GM12878 (cell line): ENCODE data around the gene PIGQ. TPM values are rescaled to one million over a fixed set of nuclear protein-coding genes. Genes with fewer than 3 reads are reported as not detected.

Experiments used
- ATAC-seq: fragments of 200-7000 bp; cut with Tn5 transposase; 3 replicates; pipeline ENCODE4 v1.9.1; 2020; ENCODE audit warnings: mild to moderate bottlenecking, moderate library complexity
- BruUV-seq: library from RNA; stranded (reverse); fragments of 400-500 nt; replicated peaks from 2 replicates; lab custom pipeline; 2021; lab: Mats Ljungman, UMichigan
- CTCF ChIA-PET: fragments of 300-600 bp; sonication (Branson Sonifier 250); formaldehyde crosslinking; extraction: SDS; loops from one replicate; lab custom pipeline; 2021; ENCODE audit warnings: inconsistent platforms; lab: Yijun Ruan, JAX
- POLR2A ChIA-PET: fragments of 350-600 bp; formaldehyde crosslinking; extraction: SDS; loops from one replicate; lab custom pipeline; 2021; ENCODE audit warnings: inconsistent platforms; lab: Charles Lee
- RAD21 ChIA-PET: fragments of 300-600 bp; sonication (Branson Sonifier 250); formaldehyde crosslinking; loops from one replicate; lab custom pipeline; 2023; ENCODE audit warnings: antibody characterized with exemption; ENCODE audit not compliant: unreplicated experiment; lab: Charles Lee
- SMC1A ChIA-PET: fragments of 300-600 bp; sonication (Branson Sonifier 250); formaldehyde crosslinking; loops from one replicate; lab custom pipeline; 2023; ENCODE audit not compliant: unreplicated experiment, uncharacterized antibody; lab: Charles Lee
- DNase-seq: peaks from one replicate; pipeline ENCODE4 v3.0.0-alpha.2; 2011; ENCODE audit warnings: low read depth, low spot score
- FAIRE-seq: peaks from 3 replicates; lab custom pipeline; 2011; peaks lifted over from hg19 to GRCh38; lab: Jason Lieb, UNC
- H2AFZ ChIP-seq: 2 replicates; pipeline ENCODE4 v1.6.0; 2011; ENCODE audit warnings: low read depth, low read length, control low read depth; ENCODE audit not compliant: control insufficient read depth
- H3K27ac ChIP-seq: 2 replicates; pipeline ENCODE4 v1.5.1; 2011; ENCODE audit warnings: control low read depth; ENCODE audit not compliant: control insufficient read depth, insufficient read depth
- H3K27me3 ChIP-seq, 2 experiments: replicated peaks in 1 of 2; 2 replicates each; pipeline versions ENCODE4 v1.6.0 to v1.6.1; 2011; ENCODE audit warnings: low read length in 1 of 2; ENCODE audit not compliant: control insufficient read depth in 2 of 2, insufficient read depth in 2 of 2
- H3K36me3 ChIP-seq, 2 experiments: 2 replicates each; pipeline ENCODE4 v1.5.1; 2011; ENCODE audit warnings: low read length in 1 of 2; ENCODE audit not compliant: control insufficient read depth in 2 of 2, insufficient read depth in 2 of 2
- H3K4me1 ChIP-seq: 2 replicates; pipeline ENCODE4 v1.6.1; 2011; ENCODE audit warnings: mild to moderate bottlenecking, low read length, moderate library complexity, mixed read lengths; ENCODE audit not compliant: control insufficient read depth, insufficient read depth
- H3K4me2 ChIP-seq: 2 replicates; pipeline ENCODE4 v1.6.0; 2011; ENCODE audit warnings: control low read depth; ENCODE audit not compliant: control insufficient read depth, insufficient read depth
- H3K4me3 ChIP-seq: fragments of 200-600 bp; sonication (generic); 2 replicates; pipeline ENCODE4 v1.5.1; 2016
- H3K79me2 ChIP-seq: 2 replicates; pipeline ENCODE4 v1.6.0; 2011; ENCODE audit warnings: low read length; ENCODE audit not compliant: control insufficient read depth, insufficient read depth
- H3K9ac ChIP-seq: 2 replicates; pipeline ENCODE4 v1.8.0; 2011; ENCODE audit warnings: low read length, control low read depth, mixed read lengths; ENCODE audit not compliant: control insufficient read depth, insufficient read depth
- H3K9me3 ChIP-seq: replicated peaks from 3 replicates; pipeline ENCODE4 v1.5.1; 2011; ENCODE audit warnings: mild to moderate bottlenecking, low read length; ENCODE audit not compliant: control insufficient read depth, insufficient read depth
- H4K20me1 ChIP-seq: 2 replicates; pipeline ENCODE4 v1.6.0; 2011; ENCODE audit not compliant: control insufficient read depth, insufficient read depth
- CEBPZ ChIP-seq: fragments of 150-350 bp; IDR thresholded peaks from 2 replicates; pipeline ENCODE4 v1.6.1; 2016; ENCODE audit warnings: low read depth, low read length
- CREM ChIP-seq: IDR thresholded peaks from 2 replicates; pipeline ENCODE4 v1.6.1; 2014; ENCODE audit warnings: antibody characterized with exemption, low read depth
- DPF2 ChIP-seq: fragments of 450-650 bp; IDR thresholded peaks from 2 replicates; pipeline ENCODE4 v1.6.1; 2017; ENCODE audit warnings: mild to moderate bottlenecking
- EGR1 ChIP-seq, 2 experiments: IDR thresholded peaks; 1 replicate in 1 of 2; 2 replicates in 1 of 2; pipeline ENCODE4 v1.6.1; 2011 to 2012; ENCODE audit warnings: low read depth in 2 of 2, low read length in 2 of 2, borderline replicate concordance in 1 of 2, mild to moderate bottlenecking in 1 of 2, moderate library complexity in 1 of 2
- IKZF2 ChIP-seq, 2 experiments: fragments of 450-650 bp; IDR thresholded peaks; 2 replicates each; pipeline ENCODE4 v1.6.1; 2017; ENCODE audit warnings: mild to moderate bottlenecking in 2 of 2, moderate library complexity in 2 of 2
- MLLT1 ChIP-seq: fragments of 450-650 bp; IDR thresholded peaks from 2 replicates; pipeline ENCODE4 v1.6.1; 2016; ENCODE audit warnings: mild to moderate bottlenecking
- NFYA ChIP-seq: IDR thresholded peaks from 2 replicates; pipeline ENCODE4 v1.6.1; 2011; ENCODE audit warnings: low read depth, mild to moderate bottlenecking, low read length, improper control_type of control experiment, borderline replicate concordance
- NFYB ChIP-seq: IDR thresholded peaks from 2 replicates; pipeline ENCODE4 v1.6.1; 2011; ENCODE audit warnings: low read depth, mild to moderate bottlenecking, low read length, improper control_type of control experiment, moderate library complexity; ENCODE audit not compliant: insufficient read depth
- NRF1 ChIP-seq: conservative IDR thresholded peaks from 2 replicates; pipeline ENCODE4 v1.6.1; 2011; ENCODE audit warnings: mild to moderate bottlenecking, low read depth, low read length, improper control_type of control experiment
- ZBTB33 ChIP-seq: fragments of 450-650 bp; IDR thresholded peaks from 2 replicates; pipeline ENCODE4 v1.6.1; 2017; ENCODE audit warnings: mild to moderate bottlenecking
- ZNF622 ChIP-seq: fragments of 450-650 bp; IDR thresholded peaks from 2 replicates; pipeline ENCODE4 v1.6.1; 2017; ENCODE audit warnings: mild to moderate bottlenecking, inconsistent platforms
- ZNF687 ChIP-seq: fragments of 450-650 bp; IDR thresholded peaks from 2 replicates; pipeline ENCODE4 v1.6.1; 2017; ENCODE audit warnings: mild to moderate bottlenecking, moderate library complexity
- WGBS: methylation state at CpG from one replicate; pipeline ENCODE4 v1.1.6; 2016; ENCODE audit warnings: low lambda C conversion rate; ENCODE audit not compliant: insufficient replicate concordance, insufficient coverage; ENCODE audit errors: missing lambda C conversion rate; 5-methylcytosine and 5-hydroxymethylcytosine counted together
- in situ Hi-C: fragments of 300-500 bp; cut with MboI; formaldehyde crosslinking; loops from 9 replicates; pipeline ENCODE4 v1.14.3; 2018; ENCODE audit warnings: mixed read lengths
- intact Hi-C: fragments of 100-400 bp; cut with micrococcal nuclease; formaldehyde crosslinking; loops from one replicate; pipeline ENCODE4 v1.14.2; 2022; ENCODE audit not compliant: unreplicated experiment
- polyA plus RNA-seq, 11 experiments: library from polyadenylated mRNA; depleted of rRNA in 4 of 11; unstranded in 6 of 11; stranded (reverse) in 5 of 11; fragments of >200 nt; fragmentation: Nextera tagmentation in 4 of 11; fragmentation: Illumina TruSeq in 1 of 11; extraction: Ambion mirVana in 4 of 11; extraction: Trizol in 1 of 11; gene quantifications; 1 replicate in 1 of 11; 2 replicates in 10 of 11; pipeline versions ENCODE4 v1.2.1 to v1.2.3, GENCODE V29; 2011 to 2016; ENCODE audit warnings: inconsistent platforms in 2 of 11, missing spikeins in 2 of 11, low read depth in 1 of 11
- total RNA-seq, 4 experiments: library from RNA; depleted of rRNA in 3 of 4; stranded (reverse); fragments of >200 nt in 3 of 4; fragmentation: Illumina TruSeq in 1 of 4; extraction: Trizol in 1 of 4; gene quantifications; 2 replicates each; pipeline versions ENCODE4 v1.2.1 to v1.2.3, GENCODE V29; 2013 to 2021

PIGQ gene
- total and polyA plus RNA-seq, 10 of the 15 experiments (the other 5 are each of a cell fraction or from before 2014, with no cell fraction given): 1.8 to 31.3 (median 17.5) TPM; not detected in 1

- Histone ChIP-seq H2AFZ (peak within 1 kb of the TSS; percentile 87), H3K4me2 (peak within 1 kb of the TSS; percentile 96), H3K4me1 (peaks cover 15% of the 10 kb centered on the region), H3K27me3 (no peaks in the 10 kb centered on the region), H3K9me3 (no peaks in the 10 kb centered on the region), H4K20me1 (no peaks in the 10 kb centered on the region), H3K4me3 (peak within 1 kb of the TSS; percentile 94), H3K79me2 (peaks cover 28% of the 10 kb centered on the region), H3K36me3 (no peaks in the 10 kb centered on the region), H3K27ac (peak within 1 kb of the TSS; percentile 85), H3K9ac (peak within 1 kb of the TSS; percentile 87)
- SMC1A ChIA-PET: no interaction called here
- DNase-seq (peak; percentile 82), FAIRE-seq (peak; percentile 98), ATAC-seq (peak; percentile 92)
- WGBS: 1% methylated on average over 25 of the region's 67 CpGs
- RAD21 ChIA-PET: no interaction called here
- POLR2A ChIA-PET: interaction anchor here (1.3 kb wide), 1 partner anchor 61 kb away, joined by 3 read pairs; no protein-coding TSS in a partner anchor
- in situ Hi-C loops: no loop called here
- intact Hi-C loops: loop anchor here (1.0 kb wide), 1 partner anchor 47 kb away; the partner anchor contains the start of gene METTL26
- no TSS peak for BruUV-seq
- CTCF ChIA-PET: interaction anchor here (0.6 kb wide), 1 partner anchor 105 kb away, joined by 3 read pairs; no protein-coding TSS in a partner anchor
- TF ChIP-seq NFYA (no peak), CREM (peak; percentile 59), NFYB (peak; percentile 92), MLLT1 (0 out of 2 replicates have a peak, but pooled peaks have one; percentile 51), ZNF687 (no peak), ZBTB33 (no peak; the same call in 1 of the 2 replicates), DPF2 (peak; percentile 96), IKZF2 (IDR thresholded peaks at IDR 0.05) (peak; percentile 21 to 71; a peak in 3 of 4 replicates), NRF1 (0 out of 2 replicates have a peak, but pooled peaks have one; percentile 2), EGR1 (IDR thresholded peaks at IDR 0.05; ENCODE audit: borderline replicate concordance in 1 of 2, low read depth in 2 of 2, low read length in 2 of 2) (peak in 1 of 2 experiments; percentile 59; a peak in 1 of 3 replicates), ZNF622 (no peak), CEBPZ (peak; percentile 57)
Measured at GRCh38 chr16:589658-590187, 20.0 kb downstream of the PIGQ start, which contains the start of gene RAB40C. TSS of gene RAB40C (plus strand) at chr16:590066. CDS start at chr16:590292, 226 bp downstream.
